HepG2 (cell line): ENCODE data around the gene INSYN2B. TPM values are rescaled to one million over a fixed set of nuclear protein-coding genes. Genes with fewer than 3 reads are reported as not detected.

ENCODE experiments used
- ATAC-seq: fragments of 200-7000 bp; cut with Tn5 transposase; 3 replicates; pipeline ENCODE4 v1.9.1; 2020; ENCODE audit warnings: mild to moderate bottlenecking, moderate library complexity
- BruUV-seq: library from RNA; stranded (reverse); fragments of 400-500 nt; replicated peaks from 2 replicates; lab custom pipeline; 2021; lab: Mats Ljungman, UMichigan
- CTCF ChIA-PET: fragments of 300-600 bp; formaldehyde crosslinking; extraction: SDS; loops from one replicate; lab custom pipeline; 2021; ENCODE audit warnings: low total read pairs, inconsistent platforms, low intra/inter-chr PET ratio; lab: Yijun Ruan, JAX
- POLR2A ChIA-PET: fragments of 350-600 bp; sonication (Branson Sonifier 250); formaldehyde crosslinking; loops from one replicate; lab custom pipeline; 2020; ENCODE audit warnings: antibody characterized with exemption, inconsistent platforms; lab: Yijun Ruan, JAX
- DNase-seq: peaks from one replicate; pipeline ENCODE4 v3.0.0-alpha.2; 2015; ENCODE audit warnings: low spot score
- FAIRE-seq: peaks from 3 replicates; lab custom pipeline; 2011; peaks lifted over from hg19 to GRCh38; lab: Jason Lieb, UNC
- H2AFZ ChIP-seq: one replicate; pipeline ENCODE4 v1.6.1; 2011; ENCODE audit warnings: low read length, inconsistent platforms
- H3K27ac ChIP-seq: fragments of 300-600 bp; 3 replicates; pipeline ENCODE4 v1.8.0; 2011; ENCODE audit warnings: mixed run types, mild to moderate bottlenecking, mixed read lengths, low read length, inconsistent platforms; ENCODE audit not compliant: insufficient read depth; ENCODE audit errors: extremely low read length
- H3K27me3 ChIP-seq, 2 experiments: fragments of 200-600 bp in 1 of 2; 2 replicates in 1 of 2; 3 replicates in 1 of 2; pipeline versions ENCODE4 v1.6.0 to v1.8.0; 2011; ENCODE audit warnings: low read length in 2 of 2, mild to moderate bottlenecking in 2 of 2, moderate library complexity in 2 of 2, inconsistent platforms in 1 of 2; ENCODE audit not compliant: insufficient read depth in 2 of 2, control insufficient read depth in 1 of 2
- H3K36me3 ChIP-seq, 2 experiments: fragments of 200-600 bp in 1 of 2; replicated peaks in 1 of 2; 2 replicates in 1 of 2; 3 replicates in 1 of 2; pipeline versions ENCODE4 v1.5.1 to v1.8.0; 2011; ENCODE audit warnings: low read length in 2 of 2, inconsistent platforms in 1 of 2; ENCODE audit not compliant: insufficient read depth in 2 of 2, control insufficient read depth in 1 of 2
- H3K4me1 ChIP-seq: 2 replicates; pipeline ENCODE4 v1.5.1; 2012; ENCODE audit warnings: low read length, inconsistent platforms; ENCODE audit not compliant: insufficient read depth
- H3K4me2 ChIP-seq: 2 replicates; pipeline ENCODE4 v1.6.0; 2011; ENCODE audit warnings: low read depth, low read length, inconsistent platforms
- H3K4me3 ChIP-seq, 3 experiments: fragments of 200-600 bp in 1 of 3; sonication (generic), shearing (Covaris generic) in 1 of 3; replicated peaks in 1 of 3; 2 replicates each; pipeline ENCODE4 v1.5.1; 2011 to 2016; ENCODE audit warnings: low read length in 3 of 3, inconsistent platforms in 2 of 3, low read depth in 2 of 3, mild to moderate bottlenecking in 2 of 3, control low read depth in 1 of 3, mixed read lengths in 1 of 3; ENCODE audit not compliant: insufficient read depth in 1 of 3
- H3K79me2 ChIP-seq: one replicate; pipeline ENCODE4 v1.6.1; 2011; ENCODE audit warnings: low read length, inconsistent platforms; ENCODE audit not compliant: insufficient read depth
- H3K9ac ChIP-seq: 2 replicates; pipeline ENCODE4 v1.6.0; 2011; ENCODE audit warnings: mild to moderate bottlenecking, low read depth, low read length, inconsistent platforms; ENCODE audit not compliant: insufficient read depth
- H3K9me3 ChIP-seq: 2 replicates; pipeline ENCODE4 v1.5.1; 2012; ENCODE audit warnings: mild to moderate bottlenecking, low read length
- H4K20me1 ChIP-seq: 2 replicates; pipeline ENCODE4 v1.6.0; 2011; ENCODE audit warnings: inconsistent platforms, mild to moderate bottlenecking, low read length, moderate library complexity; ENCODE audit not compliant: insufficient read depth
- ARID5B ChIP-seq: IDR thresholded peaks from 2 replicates; pipeline ENCODE4 v1.4.0; 2020; ENCODE audit warnings: mild to moderate bottlenecking, missing genetic modification reagents
- BRF2 ChIP-seq: sonication (generic); formaldehyde crosslinking; IDR thresholded peaks from 2 replicates; pipeline ENCODE4 v1.8.1; 2022; ENCODE audit warnings: mild to moderate bottlenecking, missing genetic modification reagents
- CHCHD3 ChIP-seq: sonication (generic); formaldehyde crosslinking; IDR thresholded peaks from 2 replicates; pipeline ENCODE4 v1.8.0; 2022; ENCODE audit warnings: mild to moderate bottlenecking, missing genetic modification reagents, moderate library complexity
- KDM4B ChIP-seq: sonication (generic); formaldehyde crosslinking; IDR thresholded peaks from 2 replicates; pipeline ENCODE4 v1.4.0; 2020; ENCODE audit warnings: missing genetic modification reagents
- MTF2 ChIP-seq: sonication (generic); formaldehyde crosslinking; IDR thresholded peaks from 2 replicates; pipeline ENCODE4 v1.5.0; 2020; ENCODE audit warnings: missing genetic modification reagents, borderline replicate concordance
- NAIF1 ChIP-seq: sonication (generic); formaldehyde crosslinking; IDR thresholded peaks from 2 replicates; pipeline ENCODE4 v1.5.0; 2020; ENCODE audit warnings: mild to moderate bottlenecking, missing genetic modification reagents, borderline replicate concordance
- REL ChIP-seq: sonication (generic); formaldehyde crosslinking; conservative IDR thresholded peaks from 2 replicates; pipeline ENCODE4 v1.8.0; 2022; ENCODE audit warnings: mild to moderate bottlenecking, missing genetic modification reagents, moderate library complexity
- TFAP4 ChIP-seq: sonication (generic); IDR thresholded peaks from 2 replicates; pipeline ENCODE4 v1.6.1; 2016; ENCODE audit warnings: low read depth, borderline replicate concordance
- ZBTB20 ChIP-seq: sonication (generic); formaldehyde crosslinking; IDR thresholded peaks from 2 replicates; pipeline ENCODE4 v1.8.1; 2023; ENCODE audit warnings: missing genetic modification reagents, low read depth, mild to moderate bottlenecking, borderline replicate concordance
- ZNF629 ChIP-seq: sonication (generic); formaldehyde crosslinking; conservative IDR thresholded peaks from 2 replicates; pipeline ENCODE4 v1.5.0; 2020; ENCODE audit warnings: missing genetic modification reagents
- ZNF792 ChIP-seq: IDR thresholded peaks from 2 replicates; pipeline ENCODE4 v1.6.1; 2016
- ZNF839 ChIP-seq: sonication (generic); formaldehyde crosslinking; IDR thresholded peaks from 2 replicates; pipeline ENCODE4 v1.4.0; 2020; ENCODE audit warnings: missing genetic modification reagents, mild to moderate bottlenecking, borderline replicate concordance
- in situ Hi-C: cut with HindIII; loops from 2 replicates; pipeline ENCODE4 v1.10.0; 2017; ENCODE audit warnings: low pct_unique_long_range_greater_than_20kb; ENCODE audit not compliant: extremely low pct_ligation_motif_present
- intact Hi-C: fragments of 100-400 bp; cut with micrococcal nuclease; formaldehyde crosslinking; loops from one replicate; pipeline ENCODE4 v1.10.0; 2022; ENCODE audit not compliant: unreplicated experiment
- polyA plus RNA-seq, 8 experiments: library from polyadenylated mRNA; depleted of rRNA in 3 of 8; stranded (reverse) in 7 of 8; unstranded in 1 of 8; fragments of >200 nt; fragmentation: Illumina TruSeq in 4 of 8; extraction: Trizol in 4 of 8; gene quantifications; 2 replicates each; pipeline versions ENCODE4 v1.2.1 to v1.2.3, GENCODE V29; 2011 to 2016; ENCODE audit warnings: low read depth in 4 of 8, missing spikeins in 1 of 8, mixed read lengths in 1 of 8; ENCODE audit not compliant: insufficient read depth in 1 of 8
- total RNA-seq, 5 experiments: library from RNA; depleted of rRNA; stranded (reverse); fragments of >200 nt; fragmentation: Illumina TruSeq; extraction: Trizol; gene quantifications; 2 replicates each; pipeline ENCODE4 v1.2.3, GENCODE V29; 2016; ENCODE audit warnings: low read depth in 1 of 5

The INSYN2B gene
- total and polyA plus RNA-seq, 2 of the 13 experiments (the other 11 are each of a cell fraction or from before 2014, with no cell fraction given) = not detected

GRCh38 chr5:169832845-169833244, 147.4 kb downstream of the INSYN2B start:
- ATAC-seq = no peak
- POLR2A ChIA-PET = no interaction called here
- CTCF ChIA-PET = no interaction called here

More at GRCh38 chr5:169832845-169833244, 147.4 kb downstream of the INSYN2B start:
- Histone ChIP-seq H3K36me3 (no peaks in the 10 kb centered on the region), H3K9me3 (no peaks in the 10 kb centered on the region), H3K4me3 (no peak overlapping the region), H4K20me1 (no peaks in the 10 kb centered on the region), H3K4me1 (no peaks in the 10 kb centered on the region), H3K4me2 (no peak overlapping the region), H3K27me3 (no peaks in the 10 kb centered on the region; a peak in 1 of 5 replicates), H3K27ac (no peak overlapping the region)
- FAIRE-seq = no peak
- BruUV-seq = no TSS peak
- in situ Hi-C loops = no loop called here
- TF ChIP-seq ZNF839 (CRISPR knock-in tag) (no peak), ZBTB20 (no peak), BRF2 (CRISPR knock-in tag) (no peak), REL (CRISPR knock-in tag) (no peak), KDM4B (CRISPR knock-in tag) (no peak), NAIF1 (no peak), ZNF629 (CRISPR knock-in tag) (no peak), ARID5B (CRISPR knock-in tag) (no peak), MTF2 (CRISPR knock-in tag) (no peak), ZNF792 (CRISPR knock-in tag) (no peak), CHCHD3 (no peak), TFAP4 (no peak)
- TF ChIP-seq, all 625 proteins: peak for 0
- Histone ChIP-seq H2AFZ (no peak overlapping the region), H3K79me2 (no peaks in the 10 kb centered on the region), H3K9ac (no peak overlapping the region)
- DNase-seq = no peak
- intact Hi-C loops = no loop called here
